HepG2 (cell line): ENCODE measurements around the gene AKNA.

Experiments used
- CHCHD3 ChIP-seq: sonication (generic); formaldehyde crosslinking; IDR thresholded peaks from 2 replicates; pipeline ENCODE4 v1.8.0; 2022; ENCODE audit warnings: mild to moderate bottlenecking, missing genetic modification reagents, moderate library complexity
- FOXJ3 ChIP-seq: sonication (generic); formaldehyde crosslinking; IDR thresholded peaks from 2 replicates; pipeline ENCODE4 v1.4.0; 2020; ENCODE audit warnings: missing genetic modification reagents, mild to moderate bottlenecking, borderline replicate concordance
- HOXA7 ChIP-seq: sonication (generic); formaldehyde crosslinking; IDR thresholded peaks from 2 replicates; pipeline ENCODE4 v1.8.1; 2022; ENCODE audit warnings: mild to moderate bottlenecking, missing genetic modification reagents, moderate library complexity
- MXI1 ChIP-seq: IDR thresholded peaks from 3 replicates; pipeline ENCODE4 v1.6.1; 2012; ENCODE audit warnings: low read depth, low read length, inconsistent platforms, borderline replicate concordance
- NPAS2 ChIP-seq: sonication (generic); formaldehyde crosslinking; IDR thresholded peaks from 2 replicates; pipeline ENCODE4 v1.8.0; 2022; ENCODE audit warnings: mild to moderate bottlenecking, missing genetic modification reagents, borderline replicate concordance
- PHF20 ChIP-seq: sonication (generic); formaldehyde crosslinking; IDR thresholded peaks from 2 replicates; pipeline ENCODE4 v1.5.0; 2020; ENCODE audit warnings: mild to moderate bottlenecking, missing genetic modification reagents
- POLR2AphosphoS5 ChIP-seq: IDR thresholded peaks from 2 replicates; pipeline ENCODE4 v1.6.1; 2012; ENCODE audit warnings: low read depth, low read length
- RBM39 ChIP-seq: fragments of 200-400 bp; formaldehyde crosslinking; IDR thresholded peaks from one replicate; pipeline ENCODE4 v1.6.1; 2018; ENCODE audit warnings: antibody characterized with exemption, mild to moderate bottlenecking, low read depth, low read length; ENCODE audit not compliant: poor library complexity, severe bottlenecking
- ZNF121 ChIP-seq: sonication (generic); formaldehyde crosslinking; IDR thresholded peaks from 2 replicates; pipeline ENCODE4 v1.5.0; 2020; ENCODE audit warnings: mild to moderate bottlenecking, missing genetic modification reagents
- TF ChIP-seq, protein P1 (sequence below): IDR thresholded peaks from 2 replicates; pipeline ENCODE4 v1.6.1; 2012; ENCODE audit warnings: inconsistent platforms

DNA sequence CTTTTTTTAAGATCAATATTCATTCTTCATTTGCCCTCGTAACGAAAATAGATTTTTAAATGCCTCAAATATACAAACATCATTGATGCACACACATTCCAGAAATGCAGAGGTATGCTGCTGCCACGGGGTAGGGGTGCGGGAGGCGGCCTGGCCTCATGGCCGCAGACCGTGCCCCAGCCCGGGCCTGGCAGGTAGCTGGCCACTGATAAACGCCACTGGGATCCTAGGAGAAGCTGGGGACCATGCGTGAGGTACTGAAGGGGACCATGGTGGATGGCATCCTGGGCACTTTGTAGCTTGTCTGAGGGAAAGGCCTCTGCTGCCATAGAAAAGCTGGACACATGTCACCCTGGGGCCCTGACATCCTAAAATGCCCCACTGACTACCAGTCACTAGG is 51.6 kb downstream of the AKNA start:
- TF ChIP-seq RBM39: no peak
- TF ChIP-seq CHCHD3 (CRISPR knock-in tag): no peak
- TF ChIP-seq PHF20 (CRISPR knock-in tag): no peak
- TF ChIP-seq, protein P1, sequence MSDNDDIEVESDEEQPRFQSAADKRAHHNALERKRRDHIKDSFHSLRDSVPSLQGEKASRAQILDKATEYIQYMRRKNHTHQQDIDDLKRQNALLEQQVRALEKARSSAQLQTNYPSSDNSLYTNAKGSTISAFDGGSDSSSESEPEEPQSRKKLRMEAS: no peak
- no peak for TF ChIP-seq MXI1
- TF ChIP-seq HOXA7 (CRISPR knock-in tag): no peak
- no peak for TF ChIP-seq FOXJ3
- no peak for TF ChIP-seq POLR2AphosphoS5
- no peak for TF ChIP-seq NPAS2 (CRISPR knock-in tag)
- no peak for TF ChIP-seq ZNF121 (CRISPR knock-in tag)
